Activated CD8-positive, alpha-beta memory T cell treated with anti-CD3 and anti-CD28 coated beads for 36 hours (primary cell): ENCODE results near the gene SPDYE6. TPM values are rescaled to one million over a fixed set of nuclear protein-coding genes. Genes with fewer than 3 reads are reported as not detected.
"Not testable (repeated sequence)": the region's sequence is repeated elsewhere in the genome, so short reads cannot be mapped to it uniquely, and the experiment has no call there.

Source experiments
- CTCF ChIA-PET: fragments of 350-600 bp; sonication (Branson Sonifier 250); formaldehyde crosslinking; loops from one replicate; lab custom pipeline; 2021; ENCODE audit warnings: antibody characterized with exemption; lab: Charles Lee
- POLR2A ChIA-PET: fragments of 350-600 bp; sonication (Branson Sonifier 250); formaldehyde crosslinking; loops from one replicate; lab custom pipeline; 2021; ENCODE audit warnings: antibody characterized with exemption; lab: Charles Lee
- total RNA-seq, 2 experiments: library from RNA; stranded (reverse); gene quantifications; one replicate each; pipeline ENCODE4 v1.2.3, GENCODE V29; 2021

SPDYE6 gene
- total RNA-seq, 2 experiments from 2014 or later = not detected

- POLR2A ChIA-PET = no interaction called here
- CTCF ChIA-PET = no interaction called here
Measured at GRCh38 chr7:102376964-102377466, 20.8 kb upstream of the SPDYE6 start.

- CTCF ChIA-PET, POLR2A ChIA-PET: not testable (repeated sequence)
Measured at GRCh38 chr7:102372796-102373195, 16.6 kb upstream of the SPDYE6 start.

GRCh38 chr7:102370038-102370437 lies 13.8 kb upstream of the SPDYE6 start:
- POLR2A ChIA-PET, CTCF ChIA-PET: not testable (repeated sequence)

DNA sequence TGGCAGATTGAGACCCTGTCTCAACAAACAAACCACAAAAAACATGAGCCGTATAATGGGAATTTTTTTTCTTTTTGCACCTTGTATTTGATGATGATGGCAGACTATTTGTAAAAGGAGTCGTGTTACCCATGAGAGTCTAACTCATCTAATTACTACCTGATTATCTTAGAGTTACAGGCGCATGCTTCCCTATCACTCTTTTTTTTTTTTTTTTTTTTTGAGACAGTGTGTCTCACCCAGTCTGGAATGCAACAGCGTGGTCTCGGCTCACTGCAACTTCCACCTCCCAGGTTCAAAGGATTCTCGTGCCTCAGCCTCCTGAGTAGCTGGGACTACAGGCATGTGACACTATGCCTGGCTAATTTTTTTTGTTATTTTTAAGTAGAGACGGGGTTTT lies 9.1 kb upstream of the SPDYE6 start:
- CTCF ChIA-PET, POLR2A ChIA-PET: not testable (repeated sequence)

- POLR2A ChIA-PET = not testable (repeated sequence)
- CTCF ChIA-PET = interaction anchor here (0.6 kb wide), 1 partner anchor 85 kb away, joined by 3 read pairs; no protein-coding TSS in a partner anchor
Measured at GRCh38 chr7:102364394-102364886, 8.2 kb upstream of the SPDYE6 start.

- POLR2A ChIA-PET = not testable (repeated sequence)
- CTCF ChIA-PET = interaction anchor here (0.6 kb wide), 1 partner anchor 84 kb away, joined by 3 read pairs; no protein-coding TSS in a partner anchor
Measured at GRCh38 chr7:102363549-102364393, 7.5 kb upstream of the SPDYE6 start.

DNA sequence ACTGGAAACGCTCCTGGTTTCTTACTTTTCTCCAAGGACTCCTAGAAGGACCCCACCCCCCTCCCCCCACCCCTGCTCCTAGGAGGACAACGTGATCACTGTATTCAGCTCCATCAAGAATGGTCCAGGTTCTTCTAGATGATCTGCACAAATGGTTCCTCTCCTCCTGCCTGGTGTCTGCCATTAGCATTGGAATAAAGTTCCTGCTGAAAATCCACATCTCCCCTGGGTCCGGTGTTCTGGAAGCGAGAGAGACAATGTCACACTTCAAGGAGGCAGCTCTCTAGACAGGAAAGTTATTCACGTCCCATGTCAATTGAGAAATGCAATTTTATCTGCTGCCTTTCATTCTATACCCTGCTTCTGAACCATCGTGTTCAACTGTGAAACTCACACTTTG lies 9.3 kb downstream of the SPDYE6 start:
- CTCF ChIA-PET, POLR2A ChIA-PET: not testable (repeated sequence)

- POLR2A ChIA-PET = not testable (repeated sequence)
Measured at GRCh38 chr7:102340599-102341368, 15.5 kb downstream of the SPDYE6 start.

DNA sequence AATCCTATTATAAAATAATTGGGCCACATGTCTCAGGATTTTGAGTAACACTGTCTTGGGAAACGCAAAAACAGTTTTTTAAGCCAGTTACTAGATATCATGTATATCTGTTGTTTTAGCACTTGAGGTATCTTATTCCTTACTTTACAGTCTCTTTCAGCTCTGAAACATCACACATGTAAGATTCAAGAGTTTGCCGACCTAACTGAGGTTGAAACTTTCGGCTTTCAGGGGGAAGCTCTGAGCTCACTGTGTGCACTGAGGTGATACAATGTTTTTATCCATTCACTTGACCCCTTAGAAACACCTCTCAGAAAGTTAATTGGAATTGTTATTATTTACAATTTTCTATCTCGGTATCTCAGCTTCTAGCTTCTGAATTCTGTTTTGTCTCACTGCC lies 18.8 kb downstream of the SPDYE6 start:
- CTCF ChIA-PET, POLR2A ChIA-PET: not testable (repeated sequence)

More at GRCh38 chr7:102340599-102341368, 15.5 kb downstream of the SPDYE6 start:
- CTCF ChIA-PET = not testable (repeated sequence)

GRCh38 chr7:102337002-102337401 lies 19.2 kb downstream of the SPDYE6 start:
- POLR2A ChIA-PET, CTCF ChIA-PET: not testable (repeated sequence)

- POLR2A ChIA-PET, CTCF ChIA-PET: not testable (repeated sequence)
Measured at GRCh38 chr7:102335574-102335973, 20.7 kb downstream of the SPDYE6 start.

DNA sequence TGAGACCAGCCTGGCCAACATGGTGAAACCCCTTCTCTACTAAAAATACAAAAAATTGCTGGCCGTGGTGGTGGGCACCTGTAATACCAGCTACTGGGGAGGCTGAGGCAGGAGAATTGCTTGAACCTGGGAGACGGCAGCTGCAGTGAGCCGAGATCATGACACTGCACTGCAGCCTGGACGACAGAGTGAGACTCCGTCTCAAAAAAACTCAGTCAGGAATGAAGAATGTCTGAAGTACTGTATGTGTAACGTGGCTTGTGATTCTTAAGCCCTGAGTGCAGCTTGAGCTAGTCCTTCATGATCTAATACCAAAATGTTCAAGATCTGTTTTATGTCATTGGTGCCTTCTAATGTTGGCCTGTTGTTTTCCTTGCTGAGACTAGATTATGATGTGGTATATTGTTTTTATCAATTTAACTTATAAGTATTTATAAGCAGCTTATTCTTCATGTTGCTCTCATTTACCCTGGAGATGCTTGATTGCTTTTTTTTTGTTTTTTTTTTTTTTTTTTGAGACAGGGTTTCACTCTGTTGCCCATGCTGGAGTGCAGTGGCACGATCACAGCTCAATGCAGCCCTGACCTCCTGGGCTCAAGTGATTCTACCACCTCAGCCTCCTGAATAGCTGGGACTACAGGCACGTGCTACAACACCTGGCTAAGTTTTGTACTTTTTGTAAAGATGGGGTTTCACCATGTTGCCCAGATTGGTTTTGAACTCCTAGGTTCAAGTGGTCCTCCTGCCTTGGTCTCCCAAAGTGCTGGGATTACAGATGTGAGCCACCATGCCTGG lies 25.4 kb downstream of the SPDYE6 start:
- POLR2A ChIA-PET = not testable (repeated sequence)
- CTCF ChIA-PET = interaction anchor here (0.6 kb wide), 1 partner anchor 58 kb away, joined by 4 read pairs; no protein-coding TSS in a partner anchor

GRCh38 chr7:102329366-102329765 lies 26.9 kb downstream of the SPDYE6 start:
- POLR2A ChIA-PET, CTCF ChIA-PET: not testable (repeated sequence)

DNA sequence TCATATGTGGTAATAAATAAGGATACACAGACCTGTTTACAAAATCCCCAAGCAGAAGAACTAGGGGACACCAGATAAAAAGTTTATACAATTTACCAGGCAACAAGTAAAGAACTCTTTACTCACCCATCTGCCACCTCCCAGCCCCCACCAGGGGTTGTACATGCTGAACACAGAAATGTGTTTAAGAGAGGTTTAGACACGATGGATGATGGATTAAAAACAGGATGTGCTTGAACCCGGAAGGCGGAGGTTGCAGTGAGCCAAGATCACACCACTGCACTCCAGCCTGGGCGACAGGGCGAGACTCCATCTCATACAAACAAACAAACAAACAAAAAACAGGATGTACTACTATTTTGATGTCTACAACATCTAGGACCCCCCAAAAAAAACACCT lies 27.4 kb downstream of the SPDYE6 start:
- CTCF ChIA-PET, POLR2A ChIA-PET: not testable (repeated sequence)

DNA sequence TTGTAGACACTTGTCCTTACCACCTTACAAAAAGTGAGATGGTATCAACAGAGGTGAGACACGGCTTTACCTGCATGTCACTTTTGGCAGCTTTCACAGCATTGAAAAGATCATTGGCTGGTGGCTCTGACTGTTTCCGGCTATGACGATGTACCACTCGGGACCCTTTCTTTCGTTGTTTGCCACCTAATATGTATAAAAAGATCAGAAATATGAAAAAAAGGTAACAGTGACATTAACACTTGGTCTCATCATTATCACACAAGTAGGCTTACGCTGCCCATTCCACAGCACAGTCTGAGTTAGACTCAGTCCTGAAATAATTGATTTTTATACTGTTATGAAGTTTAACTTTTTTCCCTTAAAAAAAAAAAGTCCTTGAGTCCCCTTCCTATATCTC lies 29.1 kb downstream of the SPDYE6 start:
- POLR2A ChIA-PET, CTCF ChIA-PET: not testable (repeated sequence)

DNA sequence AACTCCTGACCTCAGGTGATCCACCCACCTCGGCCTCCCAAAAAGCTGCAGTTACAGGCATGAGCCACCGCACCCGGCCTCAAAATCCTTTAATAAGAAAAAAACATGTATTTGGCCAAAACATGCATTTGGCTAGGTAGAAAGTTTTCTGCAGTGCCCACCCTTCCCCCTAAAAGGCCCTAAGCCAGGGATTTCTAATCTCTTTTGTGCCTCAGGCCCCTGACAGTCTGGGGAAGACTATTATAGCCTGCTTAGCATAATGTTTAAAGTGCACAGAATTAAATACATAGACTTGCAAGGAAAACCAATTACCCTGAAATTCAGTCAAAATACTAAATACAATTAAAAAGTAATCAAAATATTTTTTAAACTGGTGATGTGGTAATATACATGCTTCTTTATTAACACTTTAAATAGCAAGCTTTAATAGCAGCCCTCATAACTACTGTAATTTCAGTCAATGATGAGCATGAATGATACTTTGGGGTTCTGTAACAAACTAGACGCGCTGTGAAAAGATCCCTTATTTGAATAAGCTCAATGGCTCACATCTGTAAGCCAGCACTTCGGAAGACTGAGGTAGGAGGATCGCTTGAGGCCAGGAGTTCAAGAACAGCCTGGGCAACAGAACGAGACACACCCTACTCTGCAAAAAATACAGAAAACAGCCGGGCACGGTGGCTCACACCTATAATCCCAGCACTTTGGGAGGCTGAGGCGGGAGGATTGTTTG lies 29.9 kb downstream of the SPDYE6 start:
- ChIA-PET POLR2A (no interaction called here), CTCF (no interaction called here)

- POLR2A ChIA-PET = interaction anchor here (0.7 kb wide), 1 partner anchor 600 kb away, joined by 4 read pairs; no protein-coding TSS in a partner anchor
- CTCF ChIA-PET = not testable (repeated sequence)
Measured at GRCh38 chr7:102325106-102325505, 31.1 kb downstream of the SPDYE6 start.

DNA sequence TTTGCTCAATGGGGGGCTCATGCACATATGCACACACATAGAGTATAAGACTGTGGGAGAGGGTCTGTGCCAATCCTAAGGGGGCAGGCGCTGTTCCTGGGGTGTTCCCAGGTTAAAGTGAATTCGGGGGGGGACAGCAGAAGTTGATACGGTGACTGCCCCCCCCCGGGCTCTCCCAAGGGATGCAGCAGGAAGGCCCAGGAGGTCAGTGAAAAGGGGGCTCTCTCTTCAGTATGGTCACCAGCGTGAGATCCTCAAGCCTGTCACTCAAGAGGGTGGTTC lies 32.4 kb downstream of the SPDYE6 start:
- CTCF ChIA-PET = no interaction called here

DNA sequence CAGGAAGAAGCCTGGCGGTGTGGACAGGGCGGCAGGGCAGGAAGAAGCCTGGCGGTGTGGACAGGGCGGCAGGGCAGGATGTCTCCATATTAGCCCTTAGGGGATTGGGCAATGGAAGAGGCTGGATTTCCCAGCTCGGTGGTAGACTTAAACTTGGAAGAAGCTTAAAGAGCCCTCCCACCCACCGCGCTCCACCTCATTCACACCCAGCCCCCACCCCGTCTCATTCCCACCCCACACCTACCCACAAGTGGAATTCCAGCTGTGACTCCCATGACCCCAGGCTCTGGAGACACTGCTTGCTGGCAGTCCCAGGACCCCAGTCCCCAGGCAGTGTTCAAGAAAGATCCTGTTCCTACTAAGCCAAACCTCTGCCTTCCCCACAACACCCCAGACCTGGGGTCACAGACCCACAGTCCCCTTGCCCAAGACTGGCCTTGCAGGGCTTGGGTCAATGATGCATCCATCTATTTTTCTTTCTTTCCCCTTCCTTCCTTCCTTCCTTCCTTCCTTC lies 34.0 kb downstream of the SPDYE6 start:
- CTCF ChIA-PET = no interaction called here
- POLR2A ChIA-PET = no interaction called here

More for the DNA sequence above, 32.4 kb downstream of the SPDYE6 start:
- POLR2A ChIA-PET = no interaction called here
